Aorta (tissue), 5 donors: ENCODE data around the gene WNT7B. TPM values are rescaled to one million over a fixed set of nuclear protein-coding genes. Genes with fewer than 3 reads are reported as not detected.

Experiments
- ATAC-seq: fragments of 200-7000 bp; cut with Tn5 transposase; one replicate; pipeline ENCODE4 v1.9.1; 2022; ENCODE audit warnings: moderate library complexity; ENCODE audit not compliant: low FRiP score
- DNase-seq, 2 donors: peaks; one replicate each; pipeline ENCODE4 v3.0.0-alpha.2; 2020
- H3K27ac ChIP-seq, 2 donors: one replicate each; pipeline ENCODE4 v1.5.1; 2013; ENCODE audit warnings: low read length in 2 of 2, mild to moderate bottlenecking in 2 of 2, moderate library complexity in 2 of 2, control low read depth in 1 of 2, inconsistent platforms in 1 of 2, low read depth in 1 of 2
- H3K27me3 ChIP-seq, 2 donors: one replicate each; pipeline ENCODE4 v1.6.1; 2013; ENCODE audit warnings: control low read depth in 1 of 2, low read length in 1 of 2, mild to moderate bottlenecking in 1 of 2, moderate library complexity in 1 of 2; ENCODE audit not compliant: insufficient read depth in 2 of 2, control insufficient read depth in 1 of 2
- H3K36me3 ChIP-seq, 2 donors: one replicate each; pipeline ENCODE4 v1.6.1; 2013; ENCODE audit warnings: control low read depth in 1 of 2, low read length in 1 of 2, mild to moderate bottlenecking in 1 of 2; ENCODE audit not compliant: insufficient read depth in 2 of 2, control insufficient read depth in 1 of 2
- H3K4me1 ChIP-seq, 2 donors: one replicate each; pipeline ENCODE4 v1.6.1; 2013; ENCODE audit warnings: low read length in 2 of 2, control low read depth in 1 of 2, mild to moderate bottlenecking in 1 of 2, moderate library complexity in 1 of 2; ENCODE audit not compliant: insufficient read depth in 2 of 2, control insufficient read depth in 1 of 2
- H3K4me3 ChIP-seq, 2 donors: one replicate each; pipeline ENCODE4 v1.5.1; 2013; ENCODE audit warnings: low read length in 2 of 2, control low read depth in 1 of 2, mild to moderate bottlenecking in 1 of 2
- H3K9me3 ChIP-seq: one replicate; pipeline ENCODE4 v1.6.1; 2013; ENCODE audit warnings: mild to moderate bottlenecking, low read length; ENCODE audit not compliant: control insufficient read depth
- WGBS, 2 donors: extraction: QIAGEN DNeasy Blood & Tissue Kit; methylation state at CpG; one replicate each; pipeline ENCODE4 v1.1.7; 2013; 5-methylcytosine and 5-hydroxymethylcytosine counted together
- intact Hi-C, 2 donors: fragments of 100-400 bp; cut with DNase I; formaldehyde crosslinking; loops; one replicate each; pipeline versions ENCODE4 v1.14.2 to v1.15.0; 2022
- polyA plus RNA-seq, 2 donors: library from polyadenylated mRNA; stranded (reverse); fragments of 200-250 nt; gene quantifications; one replicate each; pipeline ENCODE4 v1.2.3, GENCODE V29; 2013
- total RNA-seq, 2 donors: library from RNA; stranded (reverse); fragmentation: NEBNext Ultra II Directional; extraction: Animal tissue kit (Norgen Biotek cat#: 25700); gene quantifications; one replicate each; pipeline ENCODE4 v1.2.1, GENCODE V29; 2021
- donor health status: healthy with polysubstance abuse.
- donor health status: Bipolar disorder and iron deficiency.
- donor health status: DM: no; HTN: no; CAD: no.
- donor health status: DM: no; HTN: no; CAD: no.
- donor health status: DM: yes; HTN: yes; CAD: no.

The WNT7B gene
- total and polyA plus RNA-seq, 4 donors: not detected

DNA sequence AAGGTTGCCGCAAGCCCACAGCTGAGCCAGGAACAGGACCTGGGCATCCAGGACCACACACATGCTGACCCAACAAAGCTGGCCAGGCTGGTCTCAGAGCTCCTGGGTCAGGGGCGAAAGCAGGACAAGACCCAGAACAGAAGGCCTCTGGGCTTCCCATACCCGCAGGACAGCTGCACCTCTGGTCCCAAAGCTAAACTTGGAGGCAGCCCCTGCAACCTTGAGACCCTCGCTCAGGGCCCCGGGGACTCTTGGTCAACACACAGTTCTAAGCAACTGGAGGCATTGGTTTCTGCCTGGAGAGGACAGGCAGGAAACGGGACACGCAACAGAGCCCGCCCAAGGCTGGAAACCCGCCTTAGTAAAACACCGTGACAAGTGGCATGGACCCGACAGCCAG, 11.4 kb downstream of the WNT7B start:
- Histone ChIP-seq H3K27ac (no peak overlapping the region), H3K4me1 (no peaks in the 10 kb centered on the region), H3K4me3 (no peak overlapping the region), H3K36me3 (no peaks in the 10 kb centered on the region), H3K27me3 (no peaks in the 10 kb centered on the region), H3K9me3 (no peaks in the 10 kb centered on the region)
- intact Hi-C loops: no loop called here
- ATAC-seq (no peak), DNase-seq (no peak)
- WGBS, 2 donors: 89% methylated on average over 11 of the region's 11 CpGs

DNA sequence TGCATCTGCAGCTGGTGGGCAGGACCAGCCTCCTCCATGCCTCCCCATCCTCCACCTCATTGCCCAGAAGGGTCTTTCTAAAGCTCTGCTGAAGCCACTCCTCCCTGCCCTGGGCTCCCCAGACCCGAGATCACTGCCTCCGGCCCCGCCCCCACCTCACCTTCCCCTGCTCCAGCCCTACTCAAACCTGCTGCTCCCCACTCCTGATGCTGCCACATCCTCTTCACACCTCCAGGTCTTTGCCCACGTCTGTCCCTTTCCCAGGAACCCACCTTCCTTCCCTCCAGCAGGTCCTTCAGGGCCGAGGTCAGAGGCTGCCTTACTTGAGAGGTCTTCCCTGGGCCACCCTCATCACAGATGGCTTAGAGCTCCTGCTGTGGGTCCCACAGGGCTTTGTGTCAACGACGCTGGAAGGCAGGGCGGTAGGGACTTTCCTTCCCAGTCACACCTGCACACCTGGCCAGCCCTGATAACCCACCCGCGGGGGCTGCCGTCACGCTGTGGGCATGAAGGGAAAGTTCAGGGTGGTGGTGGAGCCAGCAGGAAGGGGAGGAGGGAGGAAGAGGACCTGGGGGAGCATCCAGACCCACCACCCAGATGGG, 11.9 kb downstream of the WNT7B start:
- ATAC-seq (no peak), DNase-seq (no peak)
- intact Hi-C loops: no loop called here
- no peak overlapping the region for H3K27ac ChIP-seq
- no peaks in the 10 kb centered on the region for H3K36me3 ChIP-seq
- H3K27me3 ChIP-seq: no peaks in the 10 kb centered on the region
- H3K4me1 ChIP-seq: no peaks in the 10 kb centered on the region
- no peak overlapping the region for H3K4me3 ChIP-seq
- no peaks in the 10 kb centered on the region for H3K9me3 ChIP-seq
- 81 to 82% methylated on average over 12 of the region's 12 CpGs for WGBS, 2 donors

DNA sequence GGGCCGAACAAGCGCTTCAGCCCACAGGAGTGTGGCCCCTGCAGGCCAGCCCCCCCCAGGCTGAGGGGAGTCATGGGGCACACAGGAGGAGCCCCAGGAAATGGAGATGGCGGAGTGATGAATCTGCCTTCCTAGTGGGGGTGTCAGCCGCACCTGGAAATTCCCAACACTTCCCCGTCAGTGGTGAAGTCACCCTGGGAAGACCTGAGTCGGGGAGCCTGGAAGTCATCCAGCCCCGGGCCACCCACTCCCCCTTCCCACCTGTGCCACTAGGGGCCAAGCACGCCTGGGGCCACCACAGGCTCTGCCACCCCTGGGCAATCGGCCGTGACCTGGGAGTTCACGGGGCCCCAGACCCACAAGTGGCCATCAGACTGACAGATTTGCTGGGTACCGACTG, 12.6 kb downstream of the WNT7B start:
- Histone ChIP-seq H3K4me1 (no peaks in the 10 kb centered on the region), H3K27me3 (no peaks in the 10 kb centered on the region)

DNA sequence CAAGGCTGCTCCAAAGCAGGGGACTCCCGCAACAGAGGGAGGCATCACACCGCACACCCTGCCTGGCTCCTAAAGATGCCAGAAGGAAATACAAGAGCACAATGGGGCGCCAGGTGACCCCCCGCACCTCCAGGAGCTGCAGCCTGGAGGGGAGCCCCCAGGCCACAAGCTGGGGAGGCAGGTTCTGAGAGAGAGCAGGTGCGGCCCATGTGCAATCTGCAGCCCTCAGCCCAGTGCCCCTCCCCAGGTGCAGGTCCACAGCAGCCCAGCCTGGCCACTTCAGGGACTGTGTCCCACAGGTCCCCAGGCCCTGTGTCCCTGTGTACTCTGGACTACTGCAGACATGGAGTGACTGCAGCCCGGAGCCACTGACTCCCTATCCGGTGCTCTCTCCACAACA, 13.1 kb downstream of the WNT7B start:
- ATAC-seq (no peak), DNase-seq (no peak)
- Histone ChIP-seq H3K27ac (no peak overlapping the region), H3K4me3 (no peak overlapping the region), H3K27me3 (no peaks in the 10 kb centered on the region), H3K9me3 (no peaks in the 10 kb centered on the region), H3K36me3 (no peaks in the 10 kb centered on the region), H3K4me1 (no peaks in the 10 kb centered on the region)
- intact Hi-C loops: no loop called here
- whole genome bisulfite sequencing, 2 donors: 86 to 93% methylated on average over 7 of the region's 7 CpGs

More for the DNA sequence above, 12.6 kb downstream of the WNT7B start:
- ATAC-seq (no peak), DNase-seq (no peak)
- H3K27ac ChIP-seq: no peak overlapping the region
- H3K9me3 ChIP-seq: no peaks in the 10 kb centered on the region
- intact Hi-C loops: no loop called here
- WGBS, 2 donors: 83 to 89% methylated on average over 12 of the region's 12 CpGs
- H3K4me3 ChIP-seq: no peak overlapping the region
- no peaks in the 10 kb centered on the region for H3K36me3 ChIP-seq

DNA sequence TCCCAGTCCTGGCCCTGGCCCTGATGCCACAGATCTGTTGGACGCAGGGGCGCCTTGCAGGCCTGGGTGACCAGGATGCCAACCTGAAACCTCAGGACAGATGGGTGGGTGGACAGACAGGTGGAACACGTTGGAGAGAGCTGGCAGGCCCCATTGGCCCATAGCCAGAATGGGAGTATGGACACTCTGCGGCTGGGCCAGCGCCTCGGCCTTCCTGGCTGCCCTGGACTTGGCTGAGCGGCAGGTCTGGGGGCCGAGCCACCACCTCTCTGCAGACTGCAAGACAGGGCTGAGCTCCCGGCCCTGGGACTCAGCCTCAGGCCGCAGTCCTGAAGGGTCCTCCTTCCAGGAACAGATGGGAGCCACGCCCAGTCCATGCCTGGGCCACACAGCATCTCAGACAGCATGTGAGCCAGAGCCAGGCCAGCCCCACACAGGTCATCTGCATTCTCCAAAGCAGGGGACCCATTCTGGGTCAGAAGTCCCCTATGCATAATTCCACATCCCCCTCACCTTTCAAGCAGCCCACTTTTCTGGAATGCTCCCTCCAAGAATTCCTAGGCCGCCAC, 14.1 kb downstream of the WNT7B start:
- H3K4me3 ChIP-seq: no peak overlapping the region
- no peak overlapping the region for H3K27ac ChIP-seq
- no peaks in the 10 kb centered on the region for H3K27me3 ChIP-seq
- intact Hi-C loops: no loop called here
- H3K4me1 ChIP-seq: no peaks in the 10 kb centered on the region
- no peaks in the 10 kb centered on the region for H3K36me3 ChIP-seq
- ATAC-seq (no peak), DNase-seq (no peak)
- H3K9me3 ChIP-seq: no peaks in the 10 kb centered on the region
- WGBS, 2 donors: 80 to 82% methylated on average over 11 to 12 of the region's 12 CpGs

DNA sequence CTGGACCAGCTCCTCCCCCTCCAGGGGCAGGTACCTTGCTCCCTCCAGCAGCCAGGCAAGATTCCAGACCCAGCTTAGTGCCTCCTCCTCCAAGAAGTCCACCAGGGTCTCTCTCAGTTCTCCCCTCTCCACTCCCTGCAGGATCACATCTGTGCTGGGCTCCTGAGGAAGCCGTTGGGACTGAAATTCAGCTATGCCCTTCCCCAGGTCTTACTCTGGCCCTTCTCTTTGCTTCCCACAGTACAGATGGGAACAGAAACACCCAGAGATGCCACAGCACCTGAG, 14.6 kb downstream of the WNT7B start:
- no peaks in the 10 kb centered on the region for H3K4me1 ChIP-seq
- DNase-seq (no peak), ATAC-seq (no peak)
- H3K27me3 ChIP-seq: no peaks in the 10 kb centered on the region
- H3K4me3 ChIP-seq: no peak overlapping the region
- no peaks in the 10 kb centered on the region for H3K36me3 ChIP-seq
- intact Hi-C loops: no loop called here
- no peak overlapping the region for H3K27ac ChIP-seq
- WGBS, 2 donors: 89 to 100% methylated on average over 1 of the region's 1 CpG
- no peaks in the 10 kb centered on the region for H3K9me3 ChIP-seq

DNA sequence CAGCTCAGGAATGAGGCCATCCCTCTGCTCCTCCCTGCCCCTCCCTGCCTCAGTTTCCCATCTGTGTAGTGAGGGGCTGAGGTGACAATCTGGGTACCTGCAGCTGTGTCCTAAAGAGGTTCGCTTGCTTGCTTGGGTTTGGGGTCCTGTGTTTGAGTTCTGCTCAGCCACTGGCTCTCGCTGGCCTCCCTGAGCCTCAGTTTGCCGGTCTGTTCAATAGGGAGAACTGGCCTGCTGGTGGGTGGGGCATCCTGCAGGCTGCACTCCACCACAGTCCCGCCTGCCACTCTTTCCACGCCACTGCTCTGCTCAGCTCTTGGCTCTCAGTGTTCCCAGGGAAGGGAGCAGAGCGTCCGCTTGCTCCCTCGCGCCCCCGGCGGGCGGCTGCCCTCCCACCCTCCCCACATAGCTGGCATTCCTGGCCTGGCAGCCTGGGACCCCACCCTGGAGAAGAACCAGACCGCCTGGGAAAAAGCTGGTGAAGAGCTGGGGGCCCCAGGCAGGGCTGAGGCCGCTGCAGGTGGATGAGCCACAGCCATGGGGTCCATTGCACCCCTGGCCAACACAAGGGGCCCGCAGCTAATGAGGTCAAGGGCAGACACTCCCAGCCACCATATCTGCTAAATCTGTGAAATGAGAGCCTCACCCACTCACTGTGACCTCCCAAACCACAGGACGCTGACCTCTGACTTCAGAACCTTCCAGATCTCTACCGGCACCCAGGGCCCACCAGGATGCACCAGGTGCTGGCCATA, 15.1 kb downstream of the WNT7B start:
- DNase-seq (no peak), ATAC-seq (no peak)
- Histone ChIP-seq H3K4me1 (no peaks in the 10 kb centered on the region), H3K9me3 (no peaks in the 10 kb centered on the region), H3K27ac (no peak overlapping the region), H3K4me3 (no peak overlapping the region), H3K27me3 (no peaks in the 10 kb centered on the region), H3K36me3 (no peaks in the 10 kb centered on the region)
- intact Hi-C loops: no loop called here
- 68 to 79% methylated on average over 17 of the region's 17 CpGs for WGBS, 2 donors

DNA sequence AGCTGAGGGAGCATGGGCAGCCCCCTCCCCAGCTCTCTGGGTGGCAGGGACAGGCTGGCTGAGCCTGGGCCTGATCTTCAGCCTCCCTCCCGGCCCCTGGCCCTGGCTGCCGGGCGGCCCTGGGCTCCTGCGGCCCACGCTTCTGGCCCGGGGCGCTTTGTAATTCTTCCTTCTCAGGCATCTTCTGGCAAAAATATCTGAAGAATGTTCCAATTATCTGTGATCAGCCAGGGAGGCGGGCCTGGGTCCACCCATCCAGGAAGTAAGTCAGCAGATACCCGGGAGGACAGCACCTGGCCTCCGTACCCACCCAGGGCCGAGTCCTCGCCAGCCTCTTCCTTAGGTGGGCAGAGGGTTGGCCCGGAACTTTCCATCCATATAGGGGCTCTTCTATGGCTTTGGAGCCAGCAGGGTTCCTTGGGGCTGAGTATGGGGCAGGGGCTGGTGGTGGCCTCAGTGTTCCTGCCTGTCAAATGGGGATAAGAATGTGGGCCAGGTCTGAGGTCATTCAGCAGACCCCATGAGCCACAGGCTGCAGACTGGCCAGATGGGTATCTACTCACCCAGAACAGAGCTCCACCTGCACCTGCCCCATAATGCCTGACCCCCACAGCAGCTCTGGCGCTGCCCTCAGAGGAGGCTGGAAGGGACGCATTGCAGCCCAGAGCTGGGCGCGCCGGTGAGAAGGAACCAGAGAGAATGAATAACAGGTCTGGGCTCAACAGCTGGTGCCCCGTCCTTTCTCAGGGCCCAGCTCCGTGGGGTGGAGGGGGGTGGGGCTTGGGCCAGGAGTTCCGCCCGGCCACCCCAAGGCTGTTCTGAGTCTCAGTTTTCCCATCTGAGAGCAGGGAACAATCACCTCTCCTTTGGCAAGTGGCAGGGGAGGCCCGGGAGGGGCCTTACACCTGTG, 16.2 kb downstream of the WNT7B start:
- Histone ChIP-seq H3K9me3 (no peaks in the 10 kb centered on the region), H3K36me3 (no peaks in the 10 kb centered on the region), H3K27me3 (no peaks in the 10 kb centered on the region), H3K27ac (no peak overlapping the region), H3K4me1 (no peaks in the 10 kb centered on the region), H3K4me3 (no peak overlapping the region)
- no peak for DNase-seq
- 91% methylated on average over 23 of the region's 23 CpGs for WGBS, 2 donors
- intact Hi-C loops: no loop called here
- ATAC-seq: no peak
